SK-N-SH (cell line): ENCODE data around the gene CUX1.

ENCODE experiments used
- FOSL2 ChIP-seq: IDR thresholded peaks from 2 replicates; pipeline ENCODE4 v1.4.0; 2012; ENCODE audit warnings: low read depth, mild to moderate bottlenecking, moderate library complexity, borderline replicate concordance
- FOXM1 ChIP-seq: IDR thresholded peaks from 2 replicates; pipeline ENCODE4 v1.4.0; 2012; ENCODE audit warnings: low read depth, mild to moderate bottlenecking
- GABPA ChIP-seq: IDR thresholded peaks from 2 replicates; pipeline ENCODE4 v1.4.0; 2012; ENCODE audit warnings: low read depth, mild to moderate bottlenecking
- JUND ChIP-seq: IDR thresholded peaks from 2 replicates; pipeline ENCODE4 v1.4.0; 2012
- RAD21 ChIP-seq: IDR thresholded peaks from 2 replicates; pipeline ENCODE4 v1.6.1; 2012; ENCODE audit warnings: mild to moderate bottlenecking, low read length
- RXRA ChIP-seq: IDR thresholded peaks from 2 replicates; pipeline ENCODE4 v1.4.0; 2012; ENCODE audit warnings: low read depth, mild to moderate bottlenecking, borderline replicate concordance
- SIN3A ChIP-seq: IDR thresholded peaks from 2 replicates; pipeline ENCODE4 v1.6.1; 2012; ENCODE audit warnings: low read depth, mild to moderate bottlenecking, low read length, moderate library complexity, borderline replicate concordance
- TAF1 ChIP-seq: IDR thresholded peaks from 2 replicates; pipeline ENCODE4 v1.6.1; 2012; ENCODE audit warnings: low read depth, mild to moderate bottlenecking, low read length, moderate library complexity, borderline replicate concordance
- TEAD4 ChIP-seq: IDR thresholded peaks from 2 replicates; pipeline ENCODE4 v1.4.0; 2012; ENCODE audit warnings: mild to moderate bottlenecking, borderline replicate concordance; ENCODE audit not compliant: insufficient read depth
- YY1 ChIP-seq: IDR thresholded peaks from 2 replicates; pipeline ENCODE4 v1.4.0; 2012; ENCODE audit warnings: low read depth, mild to moderate bottlenecking
- TF ChIP-seq, protein P1 (sequence below): fragments of 200-600 bp; sonication (generic); IDR thresholded peaks from 2 replicates; pipeline ENCODE4 v1.6.1; 2017; ENCODE audit warnings: antibody characterized with exemption, mild to moderate bottlenecking, moderate library complexity
- TF ChIP-seq, protein P2 (sequence below): IDR thresholded peaks from 2 replicates; pipeline ENCODE4 v1.6.1; 2012; ENCODE audit warnings: mild to moderate bottlenecking, low read depth, low read length, moderate library complexity
- TF ChIP-seq, protein P3 (sequence below): IDR thresholded peaks from 2 replicates; pipeline ENCODE4; 2012

DNA sequence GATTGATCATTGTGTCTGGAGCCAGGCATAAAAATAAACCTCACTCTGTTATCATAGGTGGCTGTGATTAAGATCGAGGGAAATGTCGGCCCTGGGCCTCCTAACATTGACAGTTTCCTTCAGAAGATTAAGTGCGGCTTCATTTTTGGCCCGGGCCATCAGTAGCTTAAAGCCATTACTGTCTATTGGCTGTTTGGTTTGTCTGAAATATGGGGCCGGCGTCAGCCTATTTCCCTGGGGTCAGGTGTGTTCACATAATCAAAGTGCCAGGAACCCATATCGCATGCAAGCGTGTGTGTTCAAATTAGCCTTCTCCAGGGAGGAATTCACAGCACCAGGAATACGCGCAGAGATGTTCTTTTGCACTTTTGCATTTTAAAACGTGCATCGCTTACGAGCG lies 114.7 kb downstream of the CUX1 start:
- TF ChIP-seq, protein P1, sequence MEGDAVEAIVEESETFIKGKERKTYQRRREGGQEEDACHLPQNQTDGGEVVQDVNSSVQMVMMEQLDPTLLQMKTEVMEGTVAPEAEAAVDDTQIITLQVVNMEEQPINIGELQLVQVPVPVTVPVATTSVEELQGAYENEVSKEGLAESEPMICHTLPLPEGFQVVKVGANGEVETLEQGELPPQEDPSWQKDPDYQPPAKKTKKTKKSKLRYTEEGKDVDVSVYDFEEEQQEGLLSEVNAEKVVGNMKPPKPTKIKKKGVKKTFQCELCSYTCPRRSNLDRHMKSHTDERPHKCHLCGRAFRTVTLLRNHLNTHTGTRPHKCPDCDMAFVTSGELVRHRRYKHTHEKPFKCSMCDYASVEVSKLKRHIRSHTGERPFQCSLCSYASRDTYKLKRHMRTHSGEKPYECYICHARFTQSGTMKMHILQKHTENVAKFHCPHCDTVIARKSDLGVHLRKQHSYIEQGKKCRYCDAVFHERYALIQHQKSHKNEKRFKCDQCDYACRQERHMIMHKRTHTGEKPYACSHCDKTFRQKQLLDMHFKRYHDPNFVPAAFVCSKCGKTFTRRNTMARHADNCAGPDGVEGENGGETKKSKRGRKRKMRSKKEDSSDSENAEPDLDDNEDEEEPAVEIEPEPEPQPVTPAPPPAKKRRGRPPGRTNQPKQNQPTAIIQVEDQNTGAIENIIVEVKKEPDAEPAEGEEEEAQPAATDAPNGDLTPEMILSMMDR, result no peak
- TF ChIP-seq TEAD4, result no peak
- no peak for TF ChIP-seq RAD21
- no peak for TF ChIP-seq GABPA
- TF ChIP-seq TAF1, result no peak
- TF ChIP-seq RXRA, result no peak
- no peak for TF ChIP-seq SIN3A
- no peak for TF ChIP-seq FOSL2
- TF ChIP-seq FOXM1, result no peak
- TF ChIP-seq, protein P2, sequence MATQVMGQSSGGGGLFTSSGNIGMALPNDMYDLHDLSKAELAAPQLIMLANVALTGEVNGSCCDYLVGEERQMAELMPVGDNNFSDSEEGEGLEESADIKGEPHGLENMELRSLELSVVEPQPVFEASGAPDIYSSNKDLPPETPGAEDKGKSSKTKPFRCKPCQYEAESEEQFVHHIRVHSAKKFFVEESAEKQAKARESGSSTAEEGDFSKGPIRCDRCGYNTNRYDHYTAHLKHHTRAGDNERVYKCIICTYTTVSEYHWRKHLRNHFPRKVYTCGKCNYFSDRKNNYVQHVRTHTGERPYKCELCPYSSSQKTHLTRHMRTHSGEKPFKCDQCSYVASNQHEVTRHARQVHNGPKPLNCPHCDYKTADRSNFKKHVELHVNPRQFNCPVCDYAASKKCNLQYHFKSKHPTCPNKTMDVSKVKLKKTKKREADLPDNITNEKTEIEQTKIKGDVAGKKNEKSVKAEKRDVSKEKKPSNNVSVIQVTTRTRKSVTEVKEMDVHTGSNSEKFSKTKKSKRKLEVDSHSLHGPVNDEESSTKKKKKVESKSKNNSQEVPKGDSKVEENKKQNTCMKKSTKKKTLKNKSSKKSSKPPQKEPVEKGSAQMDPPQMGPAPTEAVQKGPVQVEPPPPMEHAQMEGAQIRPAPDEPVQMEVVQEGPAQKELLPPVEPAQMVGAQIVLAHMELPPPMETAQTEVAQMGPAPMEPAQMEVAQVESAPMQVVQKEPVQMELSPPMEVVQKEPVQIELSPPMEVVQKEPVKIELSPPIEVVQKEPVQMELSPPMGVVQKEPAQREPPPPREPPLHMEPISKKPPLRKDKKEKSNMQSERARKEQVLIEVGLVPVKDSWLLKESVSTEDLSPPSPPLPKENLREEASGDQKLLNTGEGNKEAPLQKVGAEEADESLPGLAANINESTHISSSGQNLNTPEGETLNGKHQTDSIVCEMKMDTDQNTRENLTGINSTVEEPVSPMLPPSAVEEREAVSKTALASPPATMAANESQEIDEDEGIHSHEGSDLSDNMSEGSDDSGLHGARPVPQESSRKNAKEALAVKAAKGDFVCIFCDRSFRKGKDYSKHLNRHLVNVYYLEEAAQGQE, result no peak
- TF ChIP-seq, protein P3, sequence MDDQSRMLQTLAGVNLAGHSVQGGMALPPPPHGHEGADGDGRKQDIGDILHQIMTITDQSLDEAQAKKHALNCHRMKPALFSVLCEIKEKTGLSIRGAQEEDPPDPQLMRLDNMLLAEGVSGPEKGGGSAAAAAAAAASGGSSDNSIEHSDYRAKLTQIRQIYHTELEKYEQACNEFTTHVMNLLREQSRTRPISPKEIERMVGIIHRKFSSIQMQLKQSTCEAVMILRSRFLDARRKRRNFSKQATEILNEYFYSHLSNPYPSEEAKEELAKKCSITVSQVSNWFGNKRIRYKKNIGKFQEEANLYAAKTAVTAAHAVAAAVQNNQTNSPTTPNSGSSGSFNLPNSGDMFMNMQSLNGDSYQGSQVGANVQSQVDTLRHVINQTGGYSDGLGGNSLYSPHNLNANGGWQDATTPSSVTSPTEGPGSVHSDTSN, result no peak
- TF ChIP-seq YY1, result no peak
- TF ChIP-seq JUND, result no peak
